SU-DHL-6 (cell line): ENCODE results near the gene AMZ1.

Source experiments
- H2AFZ ChIP-seq: fragments of 200-600 bp; sonication (generic); 2 replicates; pipeline ENCODE4 v1.6.1; 2014; ENCODE audit warnings: low read depth, mild to moderate bottlenecking, moderate library complexity, mixed read lengths, antibody characterized with exemption, low read length; ENCODE audit not compliant: severe bottlenecking
- H3F3A ChIP-seq: fragments of 200-600 bp; shearing (Covaris generic); 2 replicates; pipeline ENCODE4 v1.6.0; 2016; ENCODE audit warnings: antibody characterized with exemption, mild to moderate bottlenecking; ENCODE audit not compliant: insufficient read depth
- H3K27ac ChIP-seq: fragments of 200-600 bp; sonication (generic); 2 replicates; pipeline ENCODE4 v1.5.1; 2016; ENCODE audit warnings: low read depth, mild to moderate bottlenecking, low read length, moderate library complexity, mixed read lengths
- H3K27me3 ChIP-seq: fragments of 200-600 bp; sonication (generic), shearing (Covaris generic); 2 replicates; pipeline ENCODE4 v1.6.0; 2014; ENCODE audit warnings: mild to moderate bottlenecking, low read length
- H3K36me3 ChIP-seq: fragments of 200-600 bp; sonication (generic); 2 replicates; pipeline ENCODE4 v1.6.1; 2014; ENCODE audit warnings: mild to moderate bottlenecking, low read length, mixed read lengths
- H3K4me2 ChIP-seq: fragments of 300-600, 200-600 bp; shearing (Covaris generic), sonication (generic); 2 replicates; pipeline ENCODE4 v1.6.0; 2014; ENCODE audit warnings: low read length, low read depth, mild to moderate bottlenecking; ENCODE audit not compliant: poor library complexity, severe bottlenecking
- H3K4me3 ChIP-seq: fragments of 200-600 bp; sonication (generic); 2 replicates; pipeline ENCODE4 v1.5.1; 2014; ENCODE audit warnings: antibody characterized with exemption, low read length, mild to moderate bottlenecking, mixed read lengths; ENCODE audit not compliant: insufficient read depth, poor library complexity, severe bottlenecking
- H3K79me2 ChIP-seq: fragments of 200-600 bp; sonication (generic); 2 replicates; pipeline ENCODE4 v1.6.1; 2014; ENCODE audit warnings: mild to moderate bottlenecking, low read length, moderate library complexity; ENCODE audit not compliant: insufficient read depth
- H3K9ac ChIP-seq: fragments of 200-600 bp; sonication (generic); 2 replicates; pipeline ENCODE4 v1.7.0; 2014; ENCODE audit warnings: mild to moderate bottlenecking, low read length
- H3K9me2 ChIP-seq: fragments of 200-600 bp; sonication (generic); replicated peaks from 2 replicates; pipeline ENCODE4 v1.6.1; 2014; ENCODE audit warnings: low read length; ENCODE audit not compliant: insufficient read depth
- H3K9me3 ChIP-seq: fragments of 200-600 bp; sonication (generic); 2 replicates; pipeline ENCODE4 v1.6.1; 2014; ENCODE audit warnings: low read length, mixed read lengths; ENCODE audit not compliant: insufficient read depth
- H4K20me1 ChIP-seq: fragments of 200-600 bp; sonication (generic); 2 replicates; pipeline ENCODE4 v1.6.1; 2014; ENCODE audit warnings: low read depth, mild to moderate bottlenecking, antibody characterized with exemption, low read length, moderate library complexity, mixed read lengths
- EZH2phosphoT487 ChIP-seq: fragments of 200-600 bp; sonication (generic), shearing (Covaris generic); conservative IDR thresholded peaks from 2 replicates; pipeline ENCODE4 v1.6.1; 2018; ENCODE audit warnings: mild to moderate bottlenecking, antibody characterized with exemption, low read length, moderate library complexity, mixed read lengths
- TF ChIP-seq, protein P1 (sequence below): fragments of 200-600 bp; sonication (generic); IDR thresholded peaks from one replicate; pipeline ENCODE4 v1.5.1; 2017; ENCODE audit warnings: antibody characterized with exemption, mild to moderate bottlenecking, low read length, moderate library complexity; ENCODE audit not compliant: insufficient read depth, poor library complexity, severe bottlenecking

The AMZ1 gene

DNA sequence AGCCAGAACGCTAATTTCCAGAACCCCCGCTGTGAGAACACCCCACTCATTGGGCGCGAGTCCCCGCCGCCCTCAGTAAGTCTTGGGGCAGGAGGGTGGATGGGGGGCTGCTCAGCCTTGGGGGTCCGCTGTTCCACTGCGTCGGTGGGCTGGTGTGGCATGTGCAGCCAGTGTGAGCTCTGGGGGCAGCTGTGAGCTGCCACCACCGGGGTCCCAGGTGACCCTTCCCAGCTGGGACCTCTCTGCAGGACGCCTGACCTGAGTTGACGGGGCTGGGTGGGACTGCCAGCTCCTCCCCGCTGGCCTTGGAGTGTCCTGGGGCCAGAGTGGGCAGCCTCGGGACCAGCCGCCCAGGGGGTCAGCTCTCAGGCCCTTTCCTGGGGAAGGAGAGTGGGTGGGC, 29.1 kb upstream of the AMZ1 start:
- no peaks in the 10 kb centered on the region for H3K9me2 ChIP-seq
- H2AFZ ChIP-seq, result no peak overlapping the region
- H3K36me3 ChIP-seq, result no peaks in the 10 kb centered on the region
- H3F3A ChIP-seq, result no peaks in the 10 kb centered on the region
- H3K4me2 ChIP-seq, result no peak overlapping the region
- H4K20me1 ChIP-seq, result no peaks in the 10 kb centered on the region
- no peaks in the 10 kb centered on the region for H3K79me2 ChIP-seq
- no peak overlapping the region for H3K9ac ChIP-seq
- no peaks in the 10 kb centered on the region for H3K27me3 ChIP-seq
- TF ChIP-seq, protein P1, sequence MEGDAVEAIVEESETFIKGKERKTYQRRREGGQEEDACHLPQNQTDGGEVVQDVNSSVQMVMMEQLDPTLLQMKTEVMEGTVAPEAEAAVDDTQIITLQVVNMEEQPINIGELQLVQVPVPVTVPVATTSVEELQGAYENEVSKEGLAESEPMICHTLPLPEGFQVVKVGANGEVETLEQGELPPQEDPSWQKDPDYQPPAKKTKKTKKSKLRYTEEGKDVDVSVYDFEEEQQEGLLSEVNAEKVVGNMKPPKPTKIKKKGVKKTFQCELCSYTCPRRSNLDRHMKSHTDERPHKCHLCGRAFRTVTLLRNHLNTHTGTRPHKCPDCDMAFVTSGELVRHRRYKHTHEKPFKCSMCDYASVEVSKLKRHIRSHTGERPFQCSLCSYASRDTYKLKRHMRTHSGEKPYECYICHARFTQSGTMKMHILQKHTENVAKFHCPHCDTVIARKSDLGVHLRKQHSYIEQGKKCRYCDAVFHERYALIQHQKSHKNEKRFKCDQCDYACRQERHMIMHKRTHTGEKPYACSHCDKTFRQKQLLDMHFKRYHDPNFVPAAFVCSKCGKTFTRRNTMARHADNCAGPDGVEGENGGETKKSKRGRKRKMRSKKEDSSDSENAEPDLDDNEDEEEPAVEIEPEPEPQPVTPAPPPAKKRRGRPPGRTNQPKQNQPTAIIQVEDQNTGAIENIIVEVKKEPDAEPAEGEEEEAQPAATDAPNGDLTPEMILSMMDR, result no peak
- no peak for TF ChIP-seq EZH2phosphoT487
- H3K9me3 ChIP-seq, result no peaks in the 10 kb centered on the region
- H3K27ac ChIP-seq, result no peak overlapping the region
- H3K4me3 ChIP-seq, result no peak overlapping the region

DNA sequence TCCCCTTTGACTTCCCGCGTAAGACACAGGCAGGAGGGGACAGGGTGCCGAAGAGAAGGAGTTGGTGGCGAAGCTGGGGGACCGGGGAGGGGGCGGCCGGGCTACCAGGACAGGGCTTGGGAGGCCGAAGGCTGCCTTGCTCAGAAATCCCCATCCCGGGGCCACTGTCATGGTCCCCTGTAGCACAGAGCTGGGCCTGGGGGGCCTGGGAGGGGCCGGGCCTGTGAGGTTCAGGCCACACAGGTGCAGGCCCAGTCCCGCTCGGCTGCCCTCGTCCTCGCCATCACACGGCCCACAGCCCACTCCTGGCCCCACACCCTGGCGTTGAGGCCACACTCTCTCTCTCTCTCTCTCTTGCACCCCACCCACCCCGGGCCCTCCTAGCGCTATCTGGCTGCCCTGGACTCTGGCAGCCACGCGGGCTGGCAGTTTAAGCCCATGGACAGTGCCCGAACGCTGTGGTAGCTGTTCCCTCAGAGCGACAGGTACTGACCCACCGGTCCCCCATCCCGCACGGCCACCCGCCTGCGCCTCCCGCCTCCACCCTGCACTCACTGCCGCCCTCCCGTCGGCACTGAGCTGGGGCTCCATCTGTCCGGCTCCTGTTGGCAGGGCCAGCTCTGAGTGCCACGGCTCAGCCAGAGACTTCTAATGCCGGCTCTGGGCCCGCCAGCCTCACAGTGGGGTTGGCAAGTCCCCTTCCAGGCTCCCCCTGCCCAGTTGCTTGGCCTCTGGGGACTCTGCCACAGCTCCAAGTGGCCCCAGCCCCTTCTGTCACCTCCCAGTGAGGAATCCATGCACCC, 28.2 kb upstream of the AMZ1 start:
- Histone ChIP-seq H3K36me3 (no peaks in the 10 kb centered on the region), H3K79me2 (no peaks in the 10 kb centered on the region), H2AFZ (no peak overlapping the region), H3K9me2 (no peaks in the 10 kb centered on the region), H3K27ac (no peak overlapping the region), H3K9me3 (no peaks in the 10 kb centered on the region), H4K20me1 (no peaks in the 10 kb centered on the region), H3K4me2 (no peak overlapping the region), H3K9ac (no peak overlapping the region), H3K27me3 (no peaks in the 10 kb centered on the region), H3K4me3 (no peak overlapping the region), H3F3A (no peaks in the 10 kb centered on the region)
- TF ChIP-seq, protein P1, result no peak

DNA sequence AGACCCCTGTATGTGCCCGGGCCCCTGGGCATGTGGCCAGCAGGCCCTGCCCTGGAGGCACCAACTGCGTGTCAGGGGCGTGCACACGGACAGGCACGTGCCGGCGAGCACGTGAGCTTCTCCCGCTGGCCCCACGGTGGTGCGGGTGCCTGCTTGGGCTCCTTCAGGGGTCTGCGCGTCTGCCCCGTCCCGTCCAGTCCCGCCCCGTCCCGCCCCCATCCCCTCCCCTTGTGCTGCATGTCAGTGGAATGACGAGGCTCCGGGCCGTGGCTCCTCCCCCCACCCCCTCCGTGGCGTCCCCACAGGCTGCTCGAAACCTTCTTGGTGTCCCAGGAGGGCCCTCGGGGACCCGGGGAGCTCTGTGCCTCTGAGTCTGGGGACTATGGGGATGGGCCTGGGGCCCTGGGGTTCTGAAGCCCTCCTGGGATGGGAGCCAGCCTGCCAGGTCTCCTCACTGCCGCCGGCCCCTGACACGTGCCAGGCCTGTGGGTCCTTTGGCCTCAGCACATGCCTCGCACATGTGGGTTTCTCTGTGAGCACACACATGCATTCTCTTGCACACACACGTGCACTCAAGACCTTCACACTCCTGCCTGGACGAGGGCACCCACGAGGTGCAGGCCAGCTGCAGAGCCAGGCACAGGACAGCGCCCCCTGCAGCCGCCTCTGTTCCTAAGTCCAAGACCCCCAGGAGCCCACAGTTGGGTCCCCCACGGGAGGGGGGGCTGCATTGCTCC, 27.5 kb upstream of the AMZ1 start:
- Histone ChIP-seq H3K79me2 (no peaks in the 10 kb centered on the region), H3K27ac (no peak overlapping the region), H3K9me3 (no peaks in the 10 kb centered on the region), H4K20me1 (no peaks in the 10 kb centered on the region), H3F3A (no peaks in the 10 kb centered on the region), H3K9me2 (no peaks in the 10 kb centered on the region), H2AFZ (no peak overlapping the region), H3K9ac (no peak overlapping the region), H3K4me2 (no peak overlapping the region), H3K27me3 (no peaks in the 10 kb centered on the region), H3K36me3 (no peaks in the 10 kb centered on the region), H3K4me3 (no peak overlapping the region)
- TF ChIP-seq EZH2phosphoT487, result no peak
- TF ChIP-seq, protein P1, result peak; percentile 49
